Lung (tissue), 12 donors: Measurements from ENCODE around the gene ATP11B. TPM values are rescaled to one million over a fixed set of nuclear protein-coding genes. Genes with fewer than 3 reads are reported as not detected.

Experiments
- ATAC-seq: fragments of 200-7000 bp; cut with Tn5 transposase; one replicate; pipeline ENCODE4 v1.9.1; 2020; ENCODE audit warnings: moderate number of reproducible peaks; ENCODE audit not compliant: insufficient read depth, low FRiP score
- DNase-seq, 3 donors: peaks; one replicate each; pipeline ENCODE4 v3.0.0-alpha.2; 2013 to 2017
- H3K27ac ChIP-seq, 2 donors: one replicate each; pipeline ENCODE4 v1.5.1; 2013; ENCODE audit warnings: mild to moderate bottlenecking in 2 of 2, moderate library complexity in 2 of 2, control low read depth in 1 of 2, inconsistent platforms in 1 of 2, low read depth in 1 of 2, low read length in 1 of 2
- H3K27me3 ChIP-seq, 3 donors: one replicate each; pipeline ENCODE4 v1.5.1; 2013; ENCODE audit warnings: low read length in 2 of 3; ENCODE audit not compliant: control insufficient read depth in 3 of 3, insufficient read depth in 3 of 3
- H3K36me3 ChIP-seq, 4 donors: one replicate each; pipeline ENCODE4 v1.5.1; 2013; ENCODE audit warnings: low read length in 4 of 4, mild to moderate bottlenecking in 1 of 4, moderate library complexity in 1 of 4; ENCODE audit not compliant: control insufficient read depth in 4 of 4, insufficient read depth in 4 of 4
- H3K4me1 ChIP-seq, 5 donors: one replicate each; pipeline ENCODE4 v1.5.1; 2013; ENCODE audit warnings: low read length in 5 of 5, mild to moderate bottlenecking in 2 of 5, moderate library complexity in 1 of 5; ENCODE audit not compliant: control insufficient read depth in 5 of 5, insufficient read depth in 5 of 5
- H3K4me3 ChIP-seq: one replicate; pipeline ENCODE4 v1.5.1; 2013; ENCODE audit warnings: mild to moderate bottlenecking, control low read depth, moderate library complexity
- H3K9ac ChIP-seq, 2 donors: one replicate each; pipeline ENCODE4 v1.5.1; 2013; ENCODE audit warnings: low read length in 2 of 2, control low read depth in 1 of 2; ENCODE audit not compliant: insufficient read depth in 1 of 2
- H3K9me3 ChIP-seq, 4 donors: one replicate each; pipeline ENCODE4 v1.5.1; 2013; ENCODE audit warnings: low read length in 3 of 4, mild to moderate bottlenecking in 1 of 4, moderate library complexity in 1 of 4; ENCODE audit not compliant: control insufficient read depth in 4 of 4, insufficient read depth in 3 of 4
- CTCF ChIP-seq: IDR thresholded peaks from 2 replicates; pipeline ENCODE4 v1.5.1; 2012; ENCODE audit warnings: mild to moderate bottlenecking; ENCODE audit errors: control extremely low read depth, extremely low read depth
- WGBS, 2 donors: extraction: QIAGEN DNeasy Blood & Tissue Kit; methylation state at CpG; one replicate each; pipeline ENCODE4 v1.1.7; 2013; 5-methylcytosine and 5-hydroxymethylcytosine counted together
- polyA plus RNA-seq, 2 donors: library from polyadenylated mRNA; stranded (reverse); fragments of 200-250 nt; gene quantifications; one replicate each; pipeline ENCODE4 v1.2.1, GENCODE V29; 2013
- total RNA-seq, 2 donors: library from RNA; depleted of rRNA in 1 of 2; stranded (reverse); fragments of >200 nt in 1 of 2; gene quantifications; one replicate each; pipeline ENCODE4 v1.2.1, GENCODE V29; 2014 to 2021
- donor health status: control.
- donor health status: control.
- donor health status: Bipolar disorder and iron deficiency.
- donor health status: healthy.
- donor health status: DM: yes; HTN: yes; CAD: no.

The ATP11B gene
- total and polyA plus RNA-seq, 4 donors = 8.3 to 111 (median 39.7) TPM

GRCh38 chr3:182800508-182800907, 7.2 kb downstream of the ATP11B start:
- no peak for ATAC-seq
- no peak for TF ChIP-seq CTCF
- H3K9ac ChIP-seq = no peak overlapping the region
- no peak for DNase-seq
- H3K9me3 ChIP-seq = no peaks in the 10 kb centered on the region
- WGBS, 2 donors = 95 to 97% methylated on average over 8 of the region's 8 CpGs
- peaks cover 0 to 2% (median 0%) of the 10 kb centered on the region in 4 donors for H3K36me3 ChIP-seq
- no peak overlapping the region for H3K27ac ChIP-seq
- peaks cover 0 to 9% (median 2%) of the 10 kb centered on the region in 5 donors for H3K4me1 ChIP-seq
- H3K27me3 ChIP-seq = no peaks in the 10 kb centered on the region
- no peak overlapping the region for H3K4me3 ChIP-seq

GRCh38 chr3:182802413-182803390, 9.4 kb downstream of the ATP11B start:
- H3K9me3 ChIP-seq = no peaks in the 10 kb centered on the region
- H3K36me3 ChIP-seq = peaks cover 0 to 2% (median 0%) of the 10 kb centered on the region in 4 donors
- 42 to 46% methylated on average over 6 of the region's 6 CpGs for WGBS, 2 donors
- H3K4me1 ChIP-seq = peaks cover 0 to 16% (median 0%) of the 10 kb centered on the region in 5 donors
- peak; percentile 80 for ATAC-seq
- H3K27ac ChIP-seq = no peak overlapping the region
- no peak for TF ChIP-seq CTCF
- peak in 1 of 3 donors; percentile 25 for DNase-seq
- H3K9ac ChIP-seq = peak overlapping the region in 1 of 2 donors; percentile 13
- H3K4me3 ChIP-seq = no peak overlapping the region
- H3K27me3 ChIP-seq = no peaks in the 10 kb centered on the region

DNA sequence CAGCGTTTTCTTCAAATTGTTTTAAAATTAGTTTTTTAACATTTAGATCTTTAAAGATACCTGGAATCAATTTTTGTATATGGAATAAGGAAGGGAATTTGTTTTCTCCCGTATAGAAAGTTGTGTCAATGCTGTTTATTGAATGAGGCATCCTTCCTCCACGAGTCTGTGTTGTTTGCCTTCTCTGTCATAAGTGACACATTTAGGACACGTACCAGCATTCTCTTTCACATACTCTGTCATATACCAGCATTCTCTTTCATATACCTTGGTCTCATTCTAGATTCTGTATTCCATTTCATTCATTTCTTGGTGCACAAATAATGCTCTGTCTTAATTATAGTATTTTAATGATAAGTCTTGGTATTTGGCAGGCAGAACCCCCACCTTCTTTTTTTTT, 10.3 kb downstream of the ATP11B start:
- TF ChIP-seq CTCF = no peak
- ATAC-seq (no peak), DNase-seq (no peak)
- Histone ChIP-seq H3K9me3 (no peaks in the 10 kb centered on the region), H3K4me3 (no peak overlapping the region), H3K27me3 (no peaks in the 10 kb centered on the region), H3K4me1 (peaks cover 0 to 13% (median 0%) of the 10 kb centered on the region in 5 donors), H3K36me3 (peaks cover 0 to 2% (median 0%) of the 10 kb centered on the region in 4 donors), H3K27ac (no peak overlapping the region), H3K9ac (no peak overlapping the region)
- 74 to 78% methylated on average over 4 of the region's 4 CpGs for WGBS, 2 donors
